HEK293T (cell line): Measurements from ENCODE around the gene SMARCA1.

Source experiments
- ARNT ChIP-seq: fragments of 450-650 bp; IDR thresholded peaks from 2 replicates; pipeline ENCODE4 v1.6.1; 2017; ENCODE audit warnings: mild to moderate bottlenecking
- BHLHE40 ChIP-seq: fragments of 450-650 bp; IDR thresholded peaks from 2 replicates; pipeline ENCODE4 v1.6.1; 2016; ENCODE audit warnings: mild to moderate bottlenecking, moderate library complexity, borderline replicate concordance
- FOXK2 ChIP-seq: fragments of 450-650 bp; IDR thresholded peaks from 2 replicates; pipeline ENCODE4 v1.6.1; 2016; ENCODE audit warnings: mild to moderate bottlenecking
- FOXM1 ChIP-seq: fragments of 450-650 bp; IDR thresholded peaks from 2 replicates; pipeline ENCODE4 v1.6.1; 2017; ENCODE audit warnings: mild to moderate bottlenecking, borderline replicate concordance
- LEF1 ChIP-seq: fragments of 450-650 bp; IDR thresholded peaks from 2 replicates; pipeline ENCODE4 v1.6.1; 2017; ENCODE audit warnings: mild to moderate bottlenecking, borderline replicate concordance
- NFRKB ChIP-seq: fragments of 450-650 bp; IDR thresholded peaks from 2 replicates; pipeline ENCODE4 v1.6.1; 2016; ENCODE audit warnings: mild to moderate bottlenecking, moderate library complexity
- SP1 ChIP-seq: fragments of 450-650 bp; IDR thresholded peaks from 2 replicates; pipeline ENCODE4 v1.6.1; 2017
- SUZ12 ChIP-seq: fragments of 450-650 bp; IDR thresholded peaks from 2 replicates; pipeline ENCODE4 v1.6.1; 2016; ENCODE audit warnings: mild to moderate bottlenecking
- TARDBP ChIP-seq: fragments of 450-650 bp; IDR thresholded peaks from 2 replicates; pipeline ENCODE4 v1.6.1; 2016
- TF ChIP-seq, protein P1 (sequence below): fragments of 450-650 bp; IDR thresholded peaks from 2 replicates; pipeline ENCODE4 v1.6.1; 2016

DNA sequence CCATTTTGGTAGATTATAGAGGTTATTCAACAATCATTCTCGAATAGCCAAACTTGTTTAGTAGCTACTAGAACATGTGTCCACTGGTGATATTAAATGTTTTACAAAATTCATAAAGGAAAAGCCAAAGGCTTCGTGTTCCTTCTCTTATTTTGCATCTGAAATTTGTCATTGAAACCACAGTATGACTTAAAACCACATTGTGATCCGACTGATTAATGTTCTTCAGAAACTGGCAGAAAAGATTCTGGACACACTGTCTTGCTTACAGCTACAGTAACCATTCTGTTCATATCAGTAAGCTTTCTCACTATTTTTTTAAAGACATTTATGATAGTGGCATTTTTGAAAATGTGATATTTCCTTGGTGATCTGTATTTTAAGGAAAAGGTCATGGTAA, 2.6 kb upstream of the SMARCA1 start:
- TF ChIP-seq LEF1 (no peak), NFRKB (no peak), SP1 (no peak), ARNT (no peak), SUZ12 (no peak), TARDBP (no peak), FOXM1 (no peak), FOXK2 (no peak), BHLHE40 (no peak)
- TF ChIP-seq, protein P1, sequence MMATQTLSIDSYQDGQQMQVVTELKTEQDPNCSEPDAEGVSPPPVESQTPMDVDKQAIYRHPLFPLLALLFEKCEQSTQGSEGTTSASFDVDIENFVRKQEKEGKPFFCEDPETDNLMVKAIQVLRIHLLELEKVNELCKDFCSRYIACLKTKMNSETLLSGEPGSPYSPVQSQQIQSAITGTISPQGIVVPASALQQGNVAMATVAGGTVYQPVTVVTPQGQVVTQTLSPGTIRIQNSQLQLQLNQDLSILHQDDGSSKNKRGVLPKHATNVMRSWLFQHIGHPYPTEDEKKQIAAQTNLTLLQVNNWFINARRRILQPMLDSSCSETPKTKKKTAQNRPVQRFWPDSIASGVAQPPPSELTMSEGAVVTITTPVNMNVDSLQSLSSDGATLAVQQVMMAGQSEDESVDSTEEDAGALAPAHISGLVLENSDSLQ = no peak
